ENCODE measurements around the gene SMAD6. TPM values are rescaled to one million over a fixed set of nuclear protein-coding genes. Genes with fewer than 3 reads are reported as not detected.

The SMAD6 gene
- 18.4 to 28.2 TPM (median 25.0 TPM) in 5 replicates for total RNA-seq (2022; extraction: Qiagen RNA extraction; ENCODE audit: low read depth)

DNA sequence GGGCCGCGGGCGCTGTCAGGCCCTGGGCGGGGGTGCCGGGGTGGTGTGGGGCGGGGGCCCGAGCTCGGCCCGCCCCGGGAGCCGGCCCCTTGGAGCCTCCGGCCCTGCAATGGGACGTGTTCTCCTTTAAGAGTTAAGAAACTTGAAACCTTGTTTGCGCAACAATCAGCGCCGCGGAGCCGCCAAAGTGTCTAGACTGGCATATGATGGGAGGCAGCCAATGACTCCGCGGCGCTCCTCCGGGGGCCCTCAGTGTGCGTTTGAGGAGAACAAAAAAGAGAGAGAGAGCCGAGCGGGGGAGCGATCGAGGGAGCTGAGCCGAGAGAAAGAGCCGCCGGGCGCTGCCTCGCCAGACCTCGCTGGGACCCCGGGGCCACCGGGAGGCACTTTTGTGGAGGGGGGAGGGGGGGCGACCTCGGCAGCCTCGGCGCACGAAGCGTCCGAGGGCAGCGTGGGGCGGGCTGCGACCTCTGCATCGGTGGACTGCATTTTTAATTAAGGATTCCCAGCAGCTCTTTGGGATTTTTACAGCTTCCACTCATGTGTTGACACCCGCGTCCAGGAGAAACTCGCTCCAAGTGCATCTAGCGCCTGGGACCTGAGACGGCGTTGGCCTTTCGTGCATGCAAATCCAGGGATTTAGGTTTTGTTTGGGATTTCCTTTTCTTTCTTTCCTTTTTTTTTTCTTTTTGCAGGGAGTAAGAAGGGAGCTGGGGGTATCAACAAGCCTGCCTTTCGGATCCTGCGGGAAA, at the start of gene SMAD6:
SMAD6 (plus strand) TSS at position 202 of the 752 bp plus-strand sequence. CDS start 1,023 bp downstream, outside the sequence.

Other genes starting within 250 kb of the SMAD6 start
- gene SNAPC5, start 204.5 kb upstream of the SMAD6 start, total RNA-seq (2022; extraction: Qiagen RNA extraction; ENCODE audit: low read depth), result 43.8 to 62.1 TPM (median 51.5 TPM) in 5 replicates
- gene RPL4, start 197.4 kb upstream of the SMAD6 start, total RNA-seq (2022; extraction: Qiagen RNA extraction; ENCODE audit: low read depth), result 5,234 to 6,607 TPM (median 5,532 TPM) in 5 replicates
- 29.5 to 46.6 TPM (median 39.2 TPM) in 5 replicates for gene ZWILCH, start 196.9 kb upstream of the SMAD6 start, total RNA-seq (2022; extraction: Qiagen RNA extraction; ENCODE audit: low read depth)
- 0.06 TPM in 2 of 5 replicates, not detected in the others for gene LCTL, start 136.2 kb upstream of the SMAD6 start, total RNA-seq (2022; extraction: Qiagen RNA extraction; ENCODE audit: low read depth)